HG03066 (cell line): ENCODE data around the gene TMEM45A.
"Not testable (repeated sequence)": the region's sequence is repeated elsewhere in the genome, so short reads cannot be mapped to it uniquely, and the experiment has no call there.

Experiments
- ATAC-seq: cut with Tn5 transposase; IDR thresholded peaks from one replicate; pipeline ENCODE4 v1.9.1; 2021; ENCODE audit warnings: low read depth; ENCODE audit not compliant: unreplicated experiment

TMEM45A gene

GRCh38 chr3:100563652-100564211 is 71.3 kb downstream of the TMEM45A start:
- no peak for ATAC-seq

GRCh38 chr3:100570811-100571210 is 78.4 kb downstream of the TMEM45A start:
- ATAC-seq, result no peak

DNA sequence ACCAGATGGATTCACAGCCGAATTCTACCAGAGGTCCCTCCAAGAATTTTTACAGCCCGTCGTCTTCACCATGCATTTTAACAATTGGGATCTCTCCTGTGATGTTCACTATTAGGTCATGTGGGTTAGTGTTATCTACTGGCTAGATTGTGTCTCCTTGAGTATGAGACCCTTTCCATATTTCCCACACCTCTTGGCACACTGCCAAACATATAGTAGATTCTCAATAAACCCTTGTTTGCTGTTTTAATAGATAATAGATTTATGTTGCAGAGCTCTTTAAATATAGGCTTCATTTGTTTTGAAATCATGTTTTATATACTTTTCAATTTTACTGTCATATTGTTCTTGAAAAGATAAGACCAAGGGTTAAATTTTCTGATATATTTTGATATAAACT is 82.1 kb downstream of the TMEM45A start:
- ATAC-seq, result no peak

DNA sequence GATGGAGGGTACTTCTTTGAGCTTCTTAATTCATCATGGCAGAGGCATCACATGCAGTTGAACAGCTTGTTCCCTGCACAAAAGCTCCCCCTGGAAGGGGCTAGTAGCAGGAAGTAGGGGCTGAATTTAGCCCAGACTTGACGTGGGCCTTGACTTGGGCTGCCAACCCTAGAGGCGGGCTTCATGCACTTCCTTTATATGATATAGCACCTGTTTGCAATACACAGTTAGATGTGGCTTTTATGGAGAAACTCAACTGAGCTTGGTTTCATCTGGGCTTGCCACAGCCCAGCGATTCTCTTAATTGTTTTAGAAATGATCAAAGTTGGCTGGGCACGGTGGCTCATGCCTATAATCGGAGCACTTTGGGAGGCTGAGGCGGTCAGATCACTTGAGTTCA is 83.3 kb downstream of the TMEM45A start:
- ATAC-seq, result no peak

- ATAC-seq, result no peak
Measured at GRCh38 chr3:100577382-100578008, 85.1 kb downstream of the TMEM45A start.

DNA sequence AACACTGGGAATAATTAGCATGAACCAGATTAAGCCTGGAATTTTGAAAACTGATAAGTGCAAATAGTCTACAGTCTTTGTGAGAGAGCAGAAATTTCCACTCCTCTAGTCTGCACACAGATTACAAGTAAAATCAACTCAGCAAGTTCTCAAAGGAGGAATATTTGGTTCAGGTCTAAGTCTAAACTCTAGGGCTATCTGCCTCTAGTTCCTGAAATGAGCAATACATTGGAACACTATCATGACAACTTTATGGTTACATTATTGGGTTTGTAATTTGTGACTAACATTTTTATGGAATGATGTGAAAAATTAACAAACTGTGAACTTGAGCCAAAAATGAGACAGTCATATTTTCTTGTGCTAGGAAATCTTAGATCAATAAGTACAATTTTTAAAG is 86.2 kb downstream of the TMEM45A start:
- no peak for ATAC-seq

- no peak for ATAC-seq
Measured at GRCh38 chr3:100580147-100580546, 87.7 kb downstream of the TMEM45A start.

GRCh38 chr3:100581650-100582049 is 89.2 kb downstream of the TMEM45A start:
- no peak for ATAC-seq

- not testable (repeated sequence) for ATAC-seq
Measured at GRCh38 chr3:100582157-100582556, 89.7 kb downstream of the TMEM45A start.

GRCh38 chr3:100584101-100584660 is 91.8 kb downstream of the TMEM45A start:
- no peak for ATAC-seq

- no peak for ATAC-seq
Measured at GRCh38 chr3:100586832-100587231, 94.4 kb downstream of the TMEM45A start.

DNA sequence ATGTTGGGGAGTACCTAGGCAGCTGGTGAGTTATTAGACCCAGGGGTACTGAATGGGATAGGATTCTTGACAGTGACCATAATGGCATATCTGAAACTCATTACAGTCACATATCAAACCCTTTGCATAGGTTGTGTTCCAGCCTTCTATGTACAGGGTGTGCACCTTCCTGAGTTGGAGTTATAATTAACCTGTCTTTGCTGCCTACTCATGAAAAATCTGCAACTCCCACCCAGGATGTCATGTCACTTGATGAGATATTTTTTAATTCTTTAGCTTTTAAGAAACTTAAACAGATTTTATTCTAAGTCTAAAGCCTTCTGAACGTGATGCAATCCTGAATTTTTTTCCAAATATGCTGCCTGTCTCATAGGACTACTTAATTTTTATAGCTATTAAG is 95.8 kb downstream of the TMEM45A start:
- ATAC-seq, result no peak

GRCh38 chr3:100590114-100590839 is 97.9 kb downstream of the TMEM45A start:
- ATAC-seq, result peak; percentile 78

DNA sequence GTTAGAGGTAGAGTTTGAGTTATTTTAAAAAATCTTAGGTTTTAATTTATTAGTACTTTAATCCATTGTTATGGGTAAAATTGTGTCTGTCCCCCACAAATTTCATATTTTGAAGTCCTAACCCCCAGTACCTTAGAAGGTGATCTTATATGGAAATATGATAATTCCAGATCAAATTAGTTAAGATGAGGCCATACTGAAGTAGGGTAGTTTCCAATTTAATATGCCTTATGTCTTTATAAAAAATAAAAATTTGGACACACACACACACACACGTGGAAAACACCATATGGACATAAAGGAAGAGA is 98.4 kb downstream of the TMEM45A start:
- no peak for ATAC-seq

GRCh38 chr3:100591411-100591810 is 99.0 kb downstream of the TMEM45A start:
- ATAC-seq, result no peak

DNA sequence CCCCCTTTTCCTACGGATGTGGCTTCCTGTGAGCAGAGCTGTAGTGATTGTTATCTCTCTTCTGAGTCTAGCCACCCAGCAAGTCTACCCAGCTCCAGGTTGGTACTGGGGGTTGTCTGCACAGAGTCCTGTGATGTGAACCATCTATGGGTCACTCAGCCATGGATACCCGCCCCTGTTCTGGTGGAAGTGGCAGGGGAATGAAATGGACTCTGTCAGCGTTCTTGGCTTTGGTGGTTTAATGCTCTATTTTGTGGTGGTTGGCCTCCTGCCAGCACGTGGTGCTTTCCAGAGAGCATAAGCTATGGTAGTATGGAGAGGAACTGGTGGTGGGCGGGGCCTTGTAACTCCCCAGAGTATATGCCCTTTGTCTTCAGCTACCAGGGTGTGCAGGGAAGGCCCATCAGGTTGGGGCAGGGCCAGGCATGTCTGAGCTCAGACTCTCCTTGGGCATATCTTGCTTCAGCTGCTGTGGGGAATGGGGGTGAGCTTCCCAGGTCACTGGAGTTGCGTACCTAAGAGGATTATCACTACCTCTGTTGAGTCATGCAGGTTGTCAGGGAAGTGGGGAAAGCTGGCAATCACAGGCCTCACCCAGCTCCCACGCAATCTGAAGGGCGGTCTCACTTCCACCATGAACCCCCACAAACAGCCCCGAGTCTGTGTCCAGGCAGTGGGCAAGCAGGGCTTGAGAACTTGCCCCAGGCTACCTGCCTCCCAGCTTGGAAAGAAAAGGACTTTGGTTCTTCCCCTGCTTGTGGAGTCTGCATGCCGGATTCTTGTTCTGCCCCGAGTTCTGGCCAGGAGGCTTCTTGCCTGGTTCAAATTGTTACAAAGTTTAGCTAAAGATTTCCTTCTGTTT is 108.0 kb downstream of the TMEM45A start:
- ATAC-seq, result no peak

DNA sequence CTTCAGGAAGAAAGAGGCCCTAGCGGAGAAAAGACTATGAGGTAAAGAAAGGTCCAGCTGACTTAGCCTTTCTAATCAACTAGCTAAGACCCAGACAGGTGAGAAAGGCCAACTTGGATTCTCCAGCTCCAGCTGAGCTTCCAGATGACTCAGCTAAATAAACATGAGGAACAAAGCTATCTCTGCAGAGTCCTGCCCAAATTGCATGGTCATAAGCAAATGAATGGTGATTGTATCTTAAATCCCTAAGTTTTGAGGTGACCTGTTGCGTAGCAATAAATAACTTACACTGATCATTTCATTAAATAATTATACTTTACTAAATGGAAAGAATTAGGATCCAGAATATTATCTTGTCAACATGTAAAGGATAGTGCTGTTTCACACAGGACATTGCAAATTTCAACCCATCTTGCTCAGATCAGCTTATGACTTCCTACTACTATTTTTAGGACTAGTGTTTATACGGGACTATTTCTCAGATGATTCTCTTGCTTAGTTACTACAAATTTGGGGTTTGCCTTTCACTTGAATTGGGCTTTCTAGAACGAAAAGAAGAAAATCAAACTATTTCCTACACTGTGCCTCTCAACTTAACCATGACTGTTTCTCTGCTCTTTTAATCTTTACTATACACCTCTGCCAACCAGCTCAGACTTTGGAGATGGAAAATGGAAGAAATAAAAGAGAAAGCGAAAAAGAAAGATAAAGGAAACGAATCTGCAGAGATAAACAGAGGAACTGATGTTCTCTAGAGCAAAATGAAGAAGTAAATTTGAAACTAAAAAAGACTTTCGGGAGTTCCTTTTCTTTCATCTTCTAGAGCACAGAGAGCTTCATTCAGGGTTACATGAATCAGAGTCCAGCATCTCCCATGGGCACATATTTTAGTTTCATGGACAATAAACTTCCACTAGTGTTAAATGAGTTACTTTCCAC is 110.4 kb downstream of the TMEM45A start:
- peak; percentile 44 for ATAC-seq

DNA sequence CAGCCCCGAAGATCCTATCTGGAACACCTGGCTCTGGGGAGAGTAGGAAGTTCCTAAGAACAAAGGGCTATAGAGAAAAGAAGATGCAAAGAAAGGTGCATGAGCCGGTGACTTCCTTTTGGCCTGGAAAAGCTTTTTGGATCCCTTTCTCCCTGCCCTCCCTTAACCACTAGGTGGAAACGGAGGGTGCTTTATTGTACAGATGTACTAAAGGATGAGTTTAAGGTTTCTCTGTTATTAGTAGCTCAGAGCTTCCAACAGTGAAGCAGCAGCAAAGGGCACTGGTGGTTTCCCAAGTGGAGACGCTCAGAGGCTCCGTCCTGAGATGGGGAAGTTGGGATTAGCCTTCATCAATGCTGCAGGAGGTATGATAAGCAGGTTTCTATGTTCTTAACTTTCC is 111.0 kb downstream of the TMEM45A start:
- ATAC-seq, result peak; percentile 49

DNA sequence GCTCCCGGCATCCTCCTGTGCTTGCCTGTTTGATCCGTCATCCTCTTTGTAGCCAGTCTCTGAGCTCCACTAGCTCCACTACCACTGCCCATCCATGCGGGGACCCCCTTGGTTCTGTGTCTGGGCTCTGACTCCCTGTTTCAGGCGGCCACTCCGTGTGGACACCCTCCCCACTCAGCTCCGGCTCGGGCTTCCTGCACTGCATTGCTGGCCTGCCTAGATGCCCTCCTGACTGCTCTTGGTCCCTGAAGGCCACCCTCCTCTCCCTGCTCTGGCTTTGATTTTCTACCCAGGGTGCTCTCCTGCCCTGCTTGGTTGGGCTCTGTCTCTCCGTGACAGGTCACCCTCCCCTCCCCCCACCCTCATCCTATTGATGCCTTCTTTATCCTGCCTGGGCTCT is 112.9 kb downstream of the TMEM45A start:
- ATAC-seq, result no peak
